Activated T-helper 9 cell treated with anti-CD3 and anti-CD28 coated beads, Interleukin-2, amount 50 U/mL, for 16 hours (primary cell): ENCODE data around the gene ABCA7.

ENCODE experiments used
- DNase-seq: peaks from one replicate; pipeline ENCODE4 v3.0.0-alpha.2; 2020; ENCODE audit warnings: low read depth

Gene ABCA7

DNA sequence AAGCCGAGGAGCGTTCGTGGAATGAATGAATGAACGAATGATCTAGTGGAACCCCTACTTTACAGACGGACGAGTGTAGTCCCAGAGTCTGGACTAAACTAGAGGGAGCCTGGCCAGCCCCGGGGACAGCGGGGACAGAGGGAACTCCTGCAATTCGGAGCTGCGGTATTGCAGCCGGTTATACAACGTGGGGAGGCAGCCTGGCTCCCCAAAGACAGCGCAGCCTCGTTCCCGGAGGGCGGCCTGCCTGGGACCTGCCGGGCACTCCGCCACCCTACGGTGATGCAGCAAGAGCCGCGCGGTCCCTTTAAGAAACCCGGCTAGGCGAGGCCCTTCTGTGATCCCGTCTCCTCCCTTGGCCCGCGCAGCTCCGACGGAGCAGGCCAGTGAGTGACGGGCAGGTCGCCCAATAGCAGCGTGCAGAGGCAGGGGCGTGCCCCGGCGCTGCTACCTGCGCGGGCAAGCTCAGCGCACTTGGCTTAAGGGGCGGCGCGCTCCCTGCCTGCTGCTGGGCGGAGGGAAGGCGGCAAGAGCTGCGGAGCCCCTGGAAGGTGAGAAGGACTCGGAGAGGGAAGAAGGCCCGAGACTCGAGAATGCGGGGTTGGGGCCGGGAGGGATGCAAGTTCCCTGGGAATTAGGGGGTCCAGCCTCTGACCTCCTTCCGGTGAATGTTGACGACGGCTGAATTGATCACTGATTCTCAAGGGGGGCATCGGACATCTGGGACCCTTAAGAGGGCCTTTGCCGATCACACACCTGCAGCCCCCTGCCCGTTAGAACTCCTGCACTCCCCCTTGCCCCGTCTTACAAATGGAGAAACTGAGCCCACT is at the start of gene ABCA7:
TSS of gene ABCA7 (plus strand) at position 462 of the 830 bp plus-strand sequence. CDS start 1,255 bp downstream, outside the sequence.
- peak; percentile 98 for DNase-seq

GRCh38 chr19:990119-990571 is 49.8 kb upstream of the ABCA7 start:
- no peak for DNase-seq

GRCh38 chr19:990746-991145 is 49.2 kb upstream of the ABCA7 start:
- no peak for DNase-seq

- peak; percentile 45 for DNase-seq
Observed at GRCh38 chr19:991174-991931, 48.6 kb upstream of the ABCA7 start.

DNA sequence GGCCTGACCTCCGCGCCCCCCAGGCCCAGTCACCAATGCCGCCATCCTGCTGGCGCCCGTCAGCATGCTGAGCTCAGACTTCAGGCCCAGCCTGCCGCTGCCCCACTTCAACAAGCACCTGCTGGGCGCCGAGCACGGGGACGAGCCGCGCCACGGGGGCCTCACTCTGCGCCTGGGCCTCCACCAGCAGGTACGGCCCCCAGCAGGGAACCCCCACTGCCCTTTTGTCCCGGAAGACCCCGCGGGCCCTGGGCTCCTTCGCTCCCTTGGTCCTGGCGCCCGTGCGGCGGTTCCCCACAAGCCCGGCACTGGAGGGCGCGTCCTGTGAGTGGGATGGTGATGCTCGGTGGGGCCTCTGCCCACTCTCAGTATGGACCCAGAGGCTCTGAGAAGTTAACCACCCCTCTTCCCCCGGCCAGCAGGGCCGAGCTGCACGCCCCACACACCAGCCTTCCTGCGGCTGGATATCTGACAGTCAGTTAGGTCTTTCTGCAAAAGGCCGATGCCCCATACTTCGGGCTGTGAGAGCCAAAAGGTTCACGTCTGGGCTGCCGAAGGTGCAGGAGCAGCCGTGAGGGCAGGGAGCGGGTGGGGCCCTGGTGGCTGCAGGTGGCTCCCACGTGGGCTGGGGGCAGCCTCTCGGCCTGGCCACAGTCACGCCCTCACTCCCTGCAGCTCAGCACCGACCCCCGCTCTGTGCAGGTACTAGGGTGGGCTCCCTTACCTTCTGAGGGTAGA is 47.8 kb upstream of the ABCA7 start:
- DNase-seq: no peak

- no peak for DNase-seq
Observed at GRCh38 chr19:992670-993055, 47.2 kb upstream of the ABCA7 start.

DNA sequence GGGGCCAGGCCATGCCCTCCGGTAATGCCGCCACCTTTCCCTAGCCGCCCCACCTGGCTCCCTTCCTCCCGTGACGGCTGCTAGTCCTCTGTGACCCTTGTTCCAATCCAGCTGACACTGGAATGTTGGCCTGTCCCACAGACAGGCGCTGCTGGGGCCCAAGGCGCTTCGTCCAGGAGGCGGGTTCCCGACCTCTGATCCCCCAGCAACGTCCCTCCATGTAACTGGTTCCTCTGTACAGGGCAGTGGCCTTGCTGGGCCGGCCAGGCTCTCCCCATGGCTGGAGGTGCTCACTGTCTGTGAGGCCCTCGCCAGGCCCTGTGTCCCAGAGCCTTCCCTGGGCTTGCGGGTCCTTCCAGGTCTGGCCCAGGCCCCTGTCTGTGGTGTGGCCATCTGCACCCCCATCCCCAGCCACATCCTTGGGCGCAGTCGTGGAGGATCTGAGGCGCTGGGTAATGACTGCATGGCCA is 46.5 kb upstream of the ABCA7 start:
- no peak for DNase-seq

- DNase-seq: no peak
Observed at GRCh38 chr19:993831-994393, 46.0 kb upstream of the ABCA7 start.

DNA sequence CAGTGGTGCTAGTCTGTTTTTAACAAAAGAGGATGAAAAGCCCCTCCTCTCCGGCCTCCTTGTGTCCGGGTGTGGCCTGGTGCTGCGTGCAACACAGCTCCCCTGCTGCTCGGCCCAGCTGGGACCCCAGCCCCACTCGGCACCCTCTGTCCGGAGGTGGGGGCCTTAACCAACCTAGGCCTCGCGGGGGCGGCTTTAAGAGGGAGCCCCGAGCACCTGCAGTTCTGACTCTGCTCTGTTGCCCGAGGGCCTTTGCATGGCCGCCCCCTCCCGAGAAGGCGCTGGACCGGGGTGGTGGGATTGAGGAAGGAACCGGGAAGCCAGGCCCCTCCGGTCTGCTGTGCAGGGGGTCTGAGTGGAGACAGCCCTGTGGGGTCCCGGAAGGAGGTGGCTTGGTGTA is 45.4 kb upstream of the ABCA7 start:
- no peak for DNase-seq

- DNase-seq: no peak
Observed at GRCh38 chr19:995051-995827, 44.7 kb upstream of the ABCA7 start.

DNA sequence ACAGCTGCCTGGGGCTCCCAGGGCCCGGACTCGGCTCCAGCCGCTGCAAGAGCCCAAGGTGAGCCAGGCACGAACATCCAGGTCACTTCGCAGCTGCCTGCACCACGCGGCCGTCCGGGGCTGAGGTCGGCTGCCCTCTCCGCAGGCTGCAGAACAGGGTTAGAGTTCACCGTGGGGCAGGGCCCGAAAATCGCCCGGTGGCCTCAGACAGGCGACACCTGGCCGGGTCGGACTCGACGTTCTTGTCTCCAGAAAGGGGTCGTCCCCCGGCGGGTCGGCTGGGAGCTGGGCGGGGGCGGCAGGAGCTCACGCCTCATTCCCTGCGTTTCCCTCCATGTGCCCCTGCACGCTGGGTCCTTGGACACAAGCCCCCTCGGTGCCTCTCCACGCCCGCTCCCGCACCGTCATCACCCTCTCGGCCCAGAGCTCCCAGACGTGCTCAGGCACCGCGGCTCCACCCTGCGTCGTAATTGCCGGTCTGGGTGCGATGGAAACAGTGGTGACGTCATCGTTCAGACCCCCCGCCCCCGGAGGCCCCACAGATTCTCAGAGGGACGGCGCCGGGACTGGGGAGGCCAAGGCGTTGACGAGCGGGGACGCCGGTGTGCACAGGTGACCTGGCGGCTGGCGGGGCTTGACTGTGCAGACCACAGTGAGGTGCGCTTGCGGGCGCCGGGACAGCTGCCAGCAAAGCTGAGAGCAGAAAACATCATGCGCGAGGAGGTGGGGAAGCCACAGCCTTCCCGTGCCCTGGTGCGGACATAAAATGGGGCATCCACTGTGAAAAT is 43.7 kb upstream of the ABCA7 start:
- peak; percentile 62 for DNase-seq

DNA sequence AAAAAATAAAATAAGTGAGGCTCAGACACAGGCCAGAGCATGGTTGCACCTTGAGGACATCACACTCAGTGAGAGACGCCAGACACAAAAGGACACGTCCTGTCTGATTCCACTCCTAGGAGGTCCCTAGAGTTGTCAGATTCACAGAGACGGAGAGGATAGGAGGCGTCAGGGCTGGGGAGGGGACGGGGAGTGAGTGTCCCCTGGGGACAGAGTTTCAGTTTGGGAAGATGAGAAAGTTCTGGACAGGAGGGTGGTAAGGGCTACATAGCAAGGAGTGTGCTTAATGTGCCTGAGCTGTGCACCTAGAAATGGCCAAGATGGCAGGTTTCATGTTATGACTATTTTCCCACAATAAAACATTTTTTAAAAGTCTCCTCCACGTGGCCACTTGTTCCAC is 41.8 kb upstream of the ABCA7 start:
- no peak for DNase-seq

DNA sequence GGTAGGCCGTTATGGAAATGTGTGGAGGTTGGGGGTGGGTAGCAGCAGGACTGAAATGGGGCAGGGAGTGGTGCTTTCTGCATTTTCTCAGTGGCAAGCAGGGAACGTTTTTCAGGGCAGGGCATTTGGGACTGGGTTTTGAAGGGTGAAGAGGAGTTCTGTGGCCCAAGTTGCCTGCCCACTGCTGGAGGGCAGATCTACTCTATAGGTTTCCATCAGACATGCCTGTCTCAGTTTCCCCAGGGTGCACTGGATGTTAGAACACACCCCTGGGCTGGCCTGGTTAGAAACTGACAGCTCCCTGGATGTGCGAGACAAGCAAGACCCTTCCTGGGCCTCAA is 40.6 kb upstream of the ABCA7 start:
- DNase-seq: no peak

DNA sequence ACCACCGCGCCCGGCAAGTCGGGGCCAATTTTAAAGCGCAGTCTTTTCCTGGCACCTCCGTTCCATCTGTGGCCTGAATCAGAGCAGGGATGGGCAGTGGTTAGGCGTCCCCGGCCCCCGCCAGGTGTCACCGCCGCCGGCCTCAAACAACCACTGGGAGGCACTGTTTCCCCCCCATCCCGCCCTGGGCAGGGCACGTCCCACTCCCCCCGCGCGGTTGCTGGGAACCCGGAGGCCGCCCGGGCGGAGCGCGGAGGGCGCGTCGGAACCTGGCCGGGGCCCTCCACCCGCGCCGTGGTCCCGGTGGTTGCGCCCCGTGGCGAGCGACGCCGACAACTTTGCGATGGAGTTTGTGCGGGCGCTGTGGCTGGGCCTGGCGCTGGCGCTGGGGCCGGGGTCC is 39.8 kb upstream of the ABCA7 start, which contains the start of gene GRIN3B:
TSS of gene GRIN3B (plus strand) at position 325 of the 400 bp plus-strand sequence. CDS start at position 344, 19 bp downstream.
- DNase-seq: peak; percentile 51

GRCh38 chr19:1000591-1001537 is 39.0 kb upstream of the ABCA7 start:
- DNase-seq: no peak

DNA sequence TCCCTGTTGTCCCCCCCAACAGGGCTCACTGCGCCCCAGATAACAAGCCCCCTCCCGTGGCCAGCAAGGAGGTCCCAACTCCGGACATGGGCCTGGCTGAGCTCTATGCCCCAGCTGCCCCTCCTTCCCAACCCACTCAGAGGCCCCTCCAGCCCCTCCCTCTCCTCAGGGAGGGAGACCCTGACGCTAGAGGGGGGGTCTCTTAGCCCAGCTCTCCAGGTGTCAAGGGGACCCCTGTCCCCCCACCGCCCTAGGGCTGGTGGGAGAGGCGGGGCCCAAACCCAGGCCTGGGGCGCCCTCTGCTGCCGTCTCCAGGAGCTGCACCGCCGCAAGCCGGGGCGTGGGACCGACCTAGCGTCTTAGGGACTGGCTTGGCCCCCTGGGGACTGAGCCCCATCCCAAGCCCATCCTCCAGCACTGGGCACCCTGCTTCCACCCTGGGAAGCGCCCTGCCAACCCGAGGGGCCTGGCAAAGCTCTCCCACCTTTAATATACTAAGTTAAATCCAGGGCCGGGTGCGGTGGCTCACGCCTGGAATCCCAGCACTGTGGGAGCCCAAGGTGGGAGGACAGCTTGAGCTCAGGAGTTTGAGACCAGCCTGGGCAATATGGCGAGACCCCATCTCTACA is 38.3 kb upstream of the ABCA7 start:
- peak; percentile 58 for DNase-seq

GRCh38 chr19:1002600-1002999 is 37.3 kb upstream of the ABCA7 start:
- no peak for DNase-seq

DNA sequence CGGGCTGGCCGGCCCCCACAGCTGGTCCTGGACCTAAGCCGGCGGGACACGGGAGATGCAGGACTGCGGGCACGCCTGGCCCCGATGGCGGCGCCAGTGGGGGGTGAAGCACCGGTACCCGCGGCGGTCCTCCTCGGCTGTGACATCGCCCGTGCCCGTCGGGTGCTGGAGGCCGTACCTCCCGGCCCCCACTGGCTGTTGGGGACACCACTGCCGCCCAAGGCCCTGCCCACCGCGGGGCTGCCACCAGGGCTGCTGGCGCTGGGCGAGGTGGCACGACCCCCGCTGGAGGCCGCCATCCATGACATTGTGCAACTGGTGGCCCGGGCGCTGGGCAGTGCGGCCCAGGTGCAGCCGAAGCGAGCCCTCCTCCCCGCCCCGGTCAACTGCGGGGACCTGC is 36.6 kb upstream of the ABCA7 start:
- DNase-seq: no peak
